Measurements from ENCODE around the gene COL6A2.

COL6A2 gene

DNA sequence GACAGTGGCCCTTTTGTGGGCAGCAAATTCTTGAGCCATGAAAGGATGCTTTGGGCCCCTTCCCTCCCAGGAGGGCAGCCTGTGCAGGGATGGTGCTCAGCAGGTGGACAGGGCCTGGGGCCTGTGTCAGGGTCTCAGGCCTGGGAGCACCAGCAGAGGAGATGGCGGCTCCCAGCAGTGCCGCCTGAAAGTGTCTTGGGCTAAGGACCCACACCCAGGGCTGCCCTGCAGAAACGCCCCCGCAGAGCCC lies 33.6 kb downstream of the COL6A2 start:
- DNase-seq (ENCODE audit: low read depth): no peak
- TF ChIP-seq, protein P1, sequence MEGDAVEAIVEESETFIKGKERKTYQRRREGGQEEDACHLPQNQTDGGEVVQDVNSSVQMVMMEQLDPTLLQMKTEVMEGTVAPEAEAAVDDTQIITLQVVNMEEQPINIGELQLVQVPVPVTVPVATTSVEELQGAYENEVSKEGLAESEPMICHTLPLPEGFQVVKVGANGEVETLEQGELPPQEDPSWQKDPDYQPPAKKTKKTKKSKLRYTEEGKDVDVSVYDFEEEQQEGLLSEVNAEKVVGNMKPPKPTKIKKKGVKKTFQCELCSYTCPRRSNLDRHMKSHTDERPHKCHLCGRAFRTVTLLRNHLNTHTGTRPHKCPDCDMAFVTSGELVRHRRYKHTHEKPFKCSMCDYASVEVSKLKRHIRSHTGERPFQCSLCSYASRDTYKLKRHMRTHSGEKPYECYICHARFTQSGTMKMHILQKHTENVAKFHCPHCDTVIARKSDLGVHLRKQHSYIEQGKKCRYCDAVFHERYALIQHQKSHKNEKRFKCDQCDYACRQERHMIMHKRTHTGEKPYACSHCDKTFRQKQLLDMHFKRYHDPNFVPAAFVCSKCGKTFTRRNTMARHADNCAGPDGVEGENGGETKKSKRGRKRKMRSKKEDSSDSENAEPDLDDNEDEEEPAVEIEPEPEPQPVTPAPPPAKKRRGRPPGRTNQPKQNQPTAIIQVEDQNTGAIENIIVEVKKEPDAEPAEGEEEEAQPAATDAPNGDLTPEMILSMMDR (IDR thresholded peaks at IDR 0.05; ENCODE audit: control insufficient read depth, insufficient read depth, low read depth, low read length, missing control alignments): no peak
- H3K4me3 ChIP-seq (ENCODE audit: control insufficient read depth, low read depth, low read length): no peak overlapping the region

DNA sequence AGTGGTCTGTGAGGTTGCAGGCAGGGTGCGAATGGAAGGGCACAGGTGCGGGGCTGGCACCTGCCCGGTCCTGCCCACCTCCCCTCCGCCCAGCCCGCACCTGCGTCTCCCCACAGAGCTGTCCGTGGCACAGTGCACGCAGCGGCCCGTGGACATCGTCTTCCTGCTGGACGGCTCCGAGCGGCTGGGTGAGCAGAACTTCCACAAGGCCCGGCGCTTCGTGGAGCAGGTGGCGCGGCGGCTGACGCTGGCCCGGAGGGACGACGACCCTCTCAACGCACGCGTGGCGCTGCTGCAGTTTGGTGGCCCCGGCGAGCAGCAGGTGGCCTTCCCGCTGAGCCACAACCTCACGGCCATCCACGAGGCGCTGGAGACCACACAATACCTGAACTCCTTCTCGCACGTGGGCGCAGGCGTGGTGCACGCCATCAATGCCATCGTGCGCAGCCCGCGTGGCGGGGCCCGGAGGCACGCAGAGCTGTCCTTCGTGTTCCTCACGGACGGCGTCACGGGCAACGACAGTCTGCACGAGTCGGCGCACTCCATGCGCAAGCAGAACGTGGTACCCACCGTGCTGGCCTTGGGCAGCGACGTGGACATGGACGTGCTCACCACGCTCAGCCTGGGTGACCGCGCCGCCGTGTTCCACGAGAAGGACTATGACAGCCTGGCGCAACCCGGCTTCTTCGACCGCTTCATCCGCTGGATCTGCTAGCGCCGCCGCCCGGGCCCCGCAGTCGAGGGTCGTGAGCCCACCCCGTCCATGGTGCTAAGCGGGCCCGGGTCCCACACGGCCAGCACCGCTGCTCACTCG lies 34.1 kb downstream of the COL6A2 start:
- no peak for DNase-seq (ENCODE audit: low read depth)
- no peak overlapping the region for H3K4me3 ChIP-seq (ENCODE audit: control insufficient read depth, low read depth, low read length)
- TF ChIP-seq, protein P1 (IDR thresholded peaks at IDR 0.05; ENCODE audit: control insufficient read depth, insufficient read depth, low read depth, low read length, missing control alignments): no peak

DNA sequence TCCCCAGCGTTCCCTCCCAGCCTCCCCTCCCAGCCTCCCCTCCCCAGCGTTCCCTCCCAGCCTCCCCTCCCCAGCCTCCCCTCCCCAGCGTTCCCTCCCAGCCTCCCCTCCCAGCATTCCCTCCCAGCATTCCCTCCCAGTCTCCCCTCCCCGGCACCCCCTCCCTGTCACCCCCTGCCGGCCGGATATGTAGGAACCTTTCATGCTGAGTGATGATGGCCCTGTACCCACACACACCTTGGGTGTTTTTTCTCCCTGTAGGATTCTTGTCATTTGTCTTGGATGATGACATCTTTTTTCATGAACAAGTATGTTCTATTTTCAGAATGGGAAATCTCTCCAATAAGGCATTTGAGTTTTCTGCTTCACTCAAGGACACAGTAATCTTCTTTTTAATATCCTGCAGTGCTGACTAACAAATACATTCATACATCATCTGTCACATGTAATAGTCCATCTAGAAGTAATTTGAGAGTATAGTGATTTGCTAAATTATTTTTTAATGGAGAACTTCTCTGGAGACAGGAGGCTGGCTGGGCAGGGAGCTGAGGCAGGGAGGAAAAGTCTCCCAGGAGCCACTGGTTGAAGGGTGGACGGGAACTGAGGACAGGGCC lies 38.0 kb downstream of the COL6A2 start:
- no peak for DNase-seq (ENCODE audit: low read depth)
- H3K4me3 ChIP-seq (ENCODE audit: control insufficient read depth, low read depth, low read length): no peak overlapping the region
- TF ChIP-seq, protein P1 (IDR thresholded peaks at IDR 0.05; ENCODE audit: control insufficient read depth, insufficient read depth, low read depth, low read length, missing control alignments): no peak

DNA sequence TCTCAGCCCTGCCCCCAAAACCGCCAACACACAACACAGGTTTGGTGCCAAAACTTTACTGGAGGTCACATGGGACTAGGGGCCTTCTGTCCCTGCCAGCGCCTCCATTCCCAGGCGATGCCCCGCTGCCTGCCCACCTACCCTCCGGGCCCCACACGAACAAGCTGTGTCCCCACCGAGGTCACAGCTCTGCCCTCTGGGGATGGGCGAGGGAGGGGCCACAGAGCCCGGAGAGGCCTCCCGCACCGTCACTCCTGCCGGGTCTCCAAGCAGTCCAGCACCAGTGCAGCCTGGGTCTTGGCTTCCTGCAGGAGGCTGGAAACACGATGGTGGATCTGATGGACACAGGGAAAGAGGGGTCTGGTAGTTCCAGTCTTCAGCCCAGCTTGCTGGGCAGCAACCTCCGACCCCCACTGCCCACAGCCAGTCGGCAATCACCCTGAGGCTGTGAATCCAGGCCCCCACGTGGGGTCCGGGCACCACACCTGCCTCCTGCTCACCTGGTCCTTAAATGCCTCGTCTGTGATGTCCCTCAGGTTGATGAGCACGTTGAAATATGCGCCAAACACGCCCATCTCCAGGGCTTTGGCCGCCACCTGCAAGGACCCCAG lies 38.9 kb downstream of the COL6A2 start:
- TF ChIP-seq, protein P1 (IDR thresholded peaks at IDR 0.05; ENCODE audit: control insufficient read depth, insufficient read depth, low read depth, low read length, missing control alignments): no peak
- no peak for DNase-seq (ENCODE audit: low read depth)
- H3K4me3 ChIP-seq (ENCODE audit: control insufficient read depth, low read depth, low read length): no peak overlapping the region

DNA sequence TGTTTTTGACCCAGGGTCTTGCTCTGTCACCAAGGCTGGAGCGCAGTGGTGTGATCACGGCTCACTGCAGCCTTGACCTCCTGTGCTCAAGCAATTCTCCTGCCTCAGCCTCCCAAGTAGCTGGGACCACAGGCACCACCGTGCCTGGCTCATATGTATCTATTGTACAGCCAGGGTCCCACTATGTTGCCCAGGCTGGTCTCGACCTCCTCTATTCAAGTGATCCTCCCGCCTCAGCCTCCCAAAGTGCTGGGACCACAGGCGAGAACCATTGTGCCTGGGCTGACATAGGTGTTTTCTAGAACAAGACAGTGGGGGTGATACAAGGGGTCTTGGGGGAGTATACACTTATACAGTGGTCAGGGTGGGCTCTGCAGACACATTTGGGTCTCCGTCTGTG lies 40.0 kb downstream of the COL6A2 start:
- no peak overlapping the region for H3K4me3 ChIP-seq (ENCODE audit: control insufficient read depth, low read depth, low read length)
- TF ChIP-seq, protein P1 (IDR thresholded peaks at IDR 0.05; ENCODE audit: control insufficient read depth, insufficient read depth, low read depth, low read length, missing control alignments): no peak
- no peak for DNase-seq (ENCODE audit: low read depth)

DNA sequence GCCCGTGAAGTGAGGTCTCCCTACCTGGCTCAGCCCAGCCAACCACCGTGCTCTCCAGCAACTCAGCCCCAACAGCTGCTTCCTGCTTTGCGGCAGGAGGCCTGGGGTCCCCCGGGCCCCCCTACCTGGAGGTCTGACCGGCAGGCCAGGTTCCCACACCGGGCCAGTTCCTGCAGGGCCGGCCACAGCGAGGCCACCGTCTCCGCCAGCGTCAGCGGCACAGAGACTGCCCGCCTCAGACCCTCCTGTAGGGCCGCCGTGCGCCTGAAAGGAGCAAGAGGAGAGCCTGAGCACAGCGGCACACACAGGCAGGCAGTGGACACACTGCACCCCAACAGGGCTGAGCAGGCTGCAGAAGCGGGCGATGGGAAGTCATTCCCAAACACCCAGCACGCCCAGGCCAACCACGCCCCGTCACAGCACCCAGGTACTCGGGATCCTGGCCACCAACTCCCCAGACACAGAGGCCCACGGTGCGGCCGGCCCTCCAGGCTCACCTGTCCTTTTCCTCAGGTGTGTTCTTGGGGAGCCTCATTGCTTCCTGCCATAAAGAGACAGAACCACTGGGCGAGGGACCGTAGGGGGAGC lies 40.6 kb downstream of the COL6A2 start:
- no peak overlapping the region for H3K4me3 ChIP-seq (ENCODE audit: control insufficient read depth, low read depth, low read length)
- TF ChIP-seq, protein P1 (IDR thresholded peaks at IDR 0.05; ENCODE audit: control insufficient read depth, insufficient read depth, low read depth, low read length, missing control alignments): no peak
- no peak for DNase-seq (ENCODE audit: low read depth)
